Testis (tissue), 3 donors: ENCODE results near the gene IPO11. TPM values are rescaled to one million over a fixed set of nuclear protein-coding genes. Genes with fewer than 3 reads are reported as not detected.

Experiments
- DNase-seq: peaks from one replicate; pipeline ENCODE4 v3.0.0-alpha.2; 2019
- H3K27ac ChIP-seq, 2 donors: fragments of 200-600 bp; sonication (generic); one replicate each; pipeline ENCODE4 v1.5.1; 2019
- H3K27me3 ChIP-seq: fragments of 200-600 bp; sonication (generic); one replicate; pipeline ENCODE4 v1.5.1; 2019
- H3K36me3 ChIP-seq: fragments of 200-600 bp; sonication (generic); one replicate; pipeline ENCODE4 v1.5.1; 2017; ENCODE audit warnings: low read depth; ENCODE audit errors: missing control alignments
- H3K4me1 ChIP-seq: fragments of 200-600 bp; sonication (generic); one replicate; pipeline ENCODE4 v1.5.1; 2019
- H3K4me3 ChIP-seq, 2 donors: fragments of 200-600 bp; sonication (generic); one replicate each; pipeline ENCODE4 v1.5.1; 2017 to 2019
- H3K9me3 ChIP-seq: fragments of 200-600 bp; sonication (generic); one replicate; pipeline ENCODE4 v1.5.1; 2017
- POLR2A ChIP-seq: fragments of 450-650 bp; IDR thresholded peaks from one replicate; pipeline ENCODE4 v1.6.1; 2017; ENCODE audit warnings: antibody characterized with exemption, mild to moderate bottlenecking, moderate library complexity
- WGBS, 2 donors: methylation state at CpG; one replicate each; pipeline ENCODE4 v1.1.5; 2018; 5-methylcytosine and 5-hydroxymethylcytosine counted together
- intact Hi-C: fragments of 100-400 bp; cut with DNase I; formaldehyde crosslinking; loops from one replicate; pipeline ENCODE4 v1.15.1; 2023; ENCODE audit warnings: low total_unique reads
- polyA plus RNA-seq: library from polyadenylated mRNA; stranded (reverse); fragments of 350-450 nt; fragmentation: Illumina TruSeq; extraction: RNeasy Lipid Tissue Mini Kit (QIAGEN cat#74804); gene quantifications from one replicate; pipeline ENCODE4 v1.2.3, GENCODE V29; 2014; ENCODE audit warnings: low read depth, low replicate concordance; ENCODE audit not compliant: insufficient read depth
- total RNA-seq, 2 donors: library from RNA; depleted of rRNA; stranded (reverse); fragments of >200 nt; gene quantifications; one replicate each; pipeline ENCODE4 v1.2.3, GENCODE V29; 2016
- TF ChIP-seq, protein P1 (sequence below), 3 experiments: fragments of 450-650 bp in 2 of 3; fragments of 200-600 bp in 1 of 3; sonication (generic) in 1 of 3; IDR thresholded peaks; one replicate each; pipeline ENCODE4 v1.5.1; 2016 to 2019; ENCODE audit warnings: antibody characterized with exemption in 3 of 3, mild to moderate bottlenecking in 2 of 3, moderate library complexity in 1 of 3

IPO11 gene
- total and polyA plus RNA-seq, 3 donors from 2014 or later, result 50.3 to 74.5 (median 67.3) TPM

DNA sequence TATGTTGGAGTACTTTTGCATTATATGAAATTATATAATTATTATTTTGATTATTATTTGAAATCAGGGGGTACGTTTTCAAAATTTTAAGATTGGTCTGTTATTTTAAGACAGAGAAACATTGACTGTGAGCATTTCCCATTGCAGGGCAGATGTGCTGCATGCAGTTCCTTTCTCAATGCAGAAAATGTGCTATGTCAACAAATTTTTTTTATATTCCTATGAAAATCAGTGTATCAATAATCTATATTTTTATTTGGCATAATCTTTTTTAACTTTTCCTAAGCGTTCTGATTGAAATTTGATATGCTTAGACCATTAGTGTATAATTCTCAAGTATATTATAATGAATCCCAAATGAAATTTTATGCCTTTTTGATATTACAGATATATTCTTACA lies 124.2 kb downstream of the IPO11 start:
- Histone ChIP-seq H3K9me3 (no peaks in the 10 kb centered on the region), H3K27ac (no peak overlapping the region), H3K4me3 (no peak overlapping the region), H3K4me1 (no peaks in the 10 kb centered on the region), H3K27me3 (no peaks in the 10 kb centered on the region), H3K36me3 (no peaks in the 10 kb centered on the region)
- intact Hi-C loops, result no loop called here
- no peak for DNase-seq
- 85 to 100% methylated on average over 2 of the region's 2 CpGs for WGBS, 2 donors
- TF ChIP-seq POLR2A, result no peak
- TF ChIP-seq, protein P1, sequence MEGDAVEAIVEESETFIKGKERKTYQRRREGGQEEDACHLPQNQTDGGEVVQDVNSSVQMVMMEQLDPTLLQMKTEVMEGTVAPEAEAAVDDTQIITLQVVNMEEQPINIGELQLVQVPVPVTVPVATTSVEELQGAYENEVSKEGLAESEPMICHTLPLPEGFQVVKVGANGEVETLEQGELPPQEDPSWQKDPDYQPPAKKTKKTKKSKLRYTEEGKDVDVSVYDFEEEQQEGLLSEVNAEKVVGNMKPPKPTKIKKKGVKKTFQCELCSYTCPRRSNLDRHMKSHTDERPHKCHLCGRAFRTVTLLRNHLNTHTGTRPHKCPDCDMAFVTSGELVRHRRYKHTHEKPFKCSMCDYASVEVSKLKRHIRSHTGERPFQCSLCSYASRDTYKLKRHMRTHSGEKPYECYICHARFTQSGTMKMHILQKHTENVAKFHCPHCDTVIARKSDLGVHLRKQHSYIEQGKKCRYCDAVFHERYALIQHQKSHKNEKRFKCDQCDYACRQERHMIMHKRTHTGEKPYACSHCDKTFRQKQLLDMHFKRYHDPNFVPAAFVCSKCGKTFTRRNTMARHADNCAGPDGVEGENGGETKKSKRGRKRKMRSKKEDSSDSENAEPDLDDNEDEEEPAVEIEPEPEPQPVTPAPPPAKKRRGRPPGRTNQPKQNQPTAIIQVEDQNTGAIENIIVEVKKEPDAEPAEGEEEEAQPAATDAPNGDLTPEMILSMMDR (IDR thresholded peaks at IDR 0.05), result no peak

DNA sequence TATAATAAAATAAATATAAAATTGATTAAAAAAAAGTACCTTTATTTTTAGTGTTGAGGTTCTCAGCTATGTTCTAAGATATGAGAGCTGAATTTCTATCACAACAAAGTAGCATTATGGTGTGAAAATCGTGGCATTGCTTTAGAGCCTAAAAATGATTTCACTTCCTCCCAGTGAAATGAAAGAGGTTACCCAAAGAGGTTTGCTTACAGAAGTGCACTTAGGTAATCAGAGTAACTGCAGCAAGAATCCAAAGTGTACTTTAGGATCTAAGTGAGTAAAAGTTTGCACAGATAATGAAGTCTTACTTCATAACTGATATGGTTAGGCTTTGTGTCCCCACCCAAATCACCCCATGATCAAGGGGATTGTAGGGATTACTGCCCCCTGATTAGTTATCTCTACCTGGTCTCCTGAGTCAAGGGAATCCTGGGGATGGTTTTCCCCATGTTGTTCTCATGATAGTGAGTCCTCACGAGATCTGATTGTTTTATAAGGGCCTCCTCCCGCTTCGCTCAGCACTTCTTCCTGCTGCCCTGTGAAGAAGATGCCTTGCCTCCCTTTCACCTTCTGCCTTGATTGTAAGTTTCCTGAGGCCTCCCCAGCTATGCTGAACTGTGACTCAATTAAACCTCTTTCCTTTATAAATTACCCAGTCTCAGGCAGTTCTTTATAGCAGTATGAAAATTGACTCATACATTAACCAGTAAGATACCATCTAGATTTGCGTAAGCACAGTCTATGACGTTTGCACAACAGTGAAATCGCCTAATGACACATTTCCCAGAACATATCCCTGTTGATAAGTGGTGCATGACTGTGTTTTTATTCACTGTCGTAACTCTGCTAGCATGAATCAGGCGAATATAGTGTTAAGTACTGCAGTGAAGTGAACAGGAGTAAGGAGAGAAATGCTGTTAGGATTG lies 125.7 kb downstream of the IPO11 start:
- H3K9me3 ChIP-seq, result no peaks in the 10 kb centered on the region
- H3K36me3 ChIP-seq, result no peaks in the 10 kb centered on the region
- H3K27ac ChIP-seq, result no peak overlapping the region
- no peaks in the 10 kb centered on the region for H3K27me3 ChIP-seq
- intact Hi-C loops, result no loop called here
- no peak for TF ChIP-seq POLR2A
- TF ChIP-seq, protein P1 (IDR thresholded peaks at IDR 0.05), result no peak
- H3K4me1 ChIP-seq, result no peaks in the 10 kb centered on the region
- H3K4me3 ChIP-seq, result no peak overlapping the region
- 90 to 94% methylated on average over 9 of the region's 9 CpGs for WGBS, 2 donors
- DNase-seq, result no peak

DNA sequence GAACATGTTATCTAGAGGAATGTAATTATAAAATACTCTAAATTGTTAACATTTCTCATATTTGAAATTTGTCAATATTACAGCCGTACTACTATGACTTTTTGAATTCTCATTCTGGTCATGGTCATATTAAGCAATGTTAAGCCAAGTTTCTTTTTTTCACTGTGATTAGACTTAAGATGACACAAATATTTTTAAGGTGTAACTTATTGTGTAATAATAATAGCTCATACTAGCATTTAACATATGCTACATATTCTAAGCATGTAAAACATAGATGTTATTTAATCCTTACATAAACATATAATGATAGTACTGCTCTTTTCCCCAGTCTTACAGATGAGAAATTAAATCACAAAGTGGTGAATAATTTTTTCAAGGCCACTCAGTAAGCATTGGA lies 130.2 kb downstream of the IPO11 start:
- Histone ChIP-seq H3K36me3 (no peaks in the 10 kb centered on the region), H3K27me3 (no peaks in the 10 kb centered on the region), H3K4me3 (no peak overlapping the region), H3K4me1 (no peaks in the 10 kb centered on the region), H3K27ac (no peak overlapping the region), H3K9me3 (no peaks in the 10 kb centered on the region)
- 71 to 87% methylated on average over 1 of the region's 1 CpG for WGBS, 2 donors
- intact Hi-C loops, result no loop called here
- no peak for TF ChIP-seq POLR2A
- TF ChIP-seq, protein P1 (IDR thresholded peaks at IDR 0.05), result no peak
- no peak for DNase-seq

- no peaks in the 10 kb centered on the region for H3K4me1 ChIP-seq
- TF ChIP-seq, protein P1 (IDR thresholded peaks at IDR 0.05), result no peak
- TF ChIP-seq POLR2A, result no peak
- H3K27ac ChIP-seq, result no peak overlapping the region
- 85 to 87% methylated on average over 3 of the region's 3 CpGs for whole genome bisulfite sequencing, 2 donors
- no peaks in the 10 kb centered on the region for H3K36me3 ChIP-seq
- H3K27me3 ChIP-seq, result no peaks in the 10 kb centered on the region
- no peak for DNase-seq
- H3K9me3 ChIP-seq, result no peaks in the 10 kb centered on the region
- intact Hi-C loops, result no loop called here
- no peak overlapping the region for H3K4me3 ChIP-seq
These were observed 135.5 kb downstream of the IPO11 start for GRCh38 chr5:62547945-62548630.
